GM12875 (cell line): ENCODE measurements around the gene OPTC.

ENCODE experiments used
- H3K4me3 ChIP-seq: one replicate; pipeline ENCODE4 v1.5.1; 2011; ENCODE audit warnings: low read depth, low read length, control low read depth
- TF ChIP-seq, protein P1 (sequence below): IDR thresholded peaks from 2 replicates; pipeline ENCODE4 v1.5.1; 2011; ENCODE audit warnings: low read depth, mild to moderate bottlenecking, control low read depth, inconsistent platforms, low read length, moderate library complexity, borderline replicate concordance; ENCODE audit not compliant: insufficient read depth

Gene OPTC

GRCh38 chr1:203451836-203452784, 41.8 kb upstream of the OPTC start:
- TF ChIP-seq, protein P1, sequence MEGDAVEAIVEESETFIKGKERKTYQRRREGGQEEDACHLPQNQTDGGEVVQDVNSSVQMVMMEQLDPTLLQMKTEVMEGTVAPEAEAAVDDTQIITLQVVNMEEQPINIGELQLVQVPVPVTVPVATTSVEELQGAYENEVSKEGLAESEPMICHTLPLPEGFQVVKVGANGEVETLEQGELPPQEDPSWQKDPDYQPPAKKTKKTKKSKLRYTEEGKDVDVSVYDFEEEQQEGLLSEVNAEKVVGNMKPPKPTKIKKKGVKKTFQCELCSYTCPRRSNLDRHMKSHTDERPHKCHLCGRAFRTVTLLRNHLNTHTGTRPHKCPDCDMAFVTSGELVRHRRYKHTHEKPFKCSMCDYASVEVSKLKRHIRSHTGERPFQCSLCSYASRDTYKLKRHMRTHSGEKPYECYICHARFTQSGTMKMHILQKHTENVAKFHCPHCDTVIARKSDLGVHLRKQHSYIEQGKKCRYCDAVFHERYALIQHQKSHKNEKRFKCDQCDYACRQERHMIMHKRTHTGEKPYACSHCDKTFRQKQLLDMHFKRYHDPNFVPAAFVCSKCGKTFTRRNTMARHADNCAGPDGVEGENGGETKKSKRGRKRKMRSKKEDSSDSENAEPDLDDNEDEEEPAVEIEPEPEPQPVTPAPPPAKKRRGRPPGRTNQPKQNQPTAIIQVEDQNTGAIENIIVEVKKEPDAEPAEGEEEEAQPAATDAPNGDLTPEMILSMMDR = no peak
- H3K4me3 ChIP-seq = no peak overlapping the region

GRCh38 chr1:203453016-203453415, 40.9 kb upstream of the OPTC start:
- no peak overlapping the region for H3K4me3 ChIP-seq
- TF ChIP-seq, protein P1 = no peak

DNA sequence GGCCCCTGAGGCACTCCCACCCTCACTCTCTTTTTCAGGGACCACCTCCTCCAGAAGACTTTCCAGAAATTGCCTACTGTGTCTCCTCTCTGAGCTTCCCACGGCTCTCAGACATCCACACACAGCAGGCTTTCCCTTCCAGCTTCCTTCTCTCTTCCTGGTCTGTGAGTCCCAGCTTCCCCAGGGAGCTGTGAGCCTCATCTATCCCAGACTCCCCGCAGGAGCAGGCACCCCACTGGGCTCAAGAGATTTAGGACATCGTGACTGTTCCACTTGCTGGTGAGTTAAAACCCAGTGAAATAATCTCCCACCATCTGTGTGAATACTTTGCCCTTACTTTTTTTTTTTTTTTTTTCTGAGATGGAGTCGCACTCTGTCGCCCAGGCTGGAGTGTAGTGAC, 40.3 kb upstream of the OPTC start:
- TF ChIP-seq, protein P1 = no peak
- H3K4me3 ChIP-seq = no peak overlapping the region

DNA sequence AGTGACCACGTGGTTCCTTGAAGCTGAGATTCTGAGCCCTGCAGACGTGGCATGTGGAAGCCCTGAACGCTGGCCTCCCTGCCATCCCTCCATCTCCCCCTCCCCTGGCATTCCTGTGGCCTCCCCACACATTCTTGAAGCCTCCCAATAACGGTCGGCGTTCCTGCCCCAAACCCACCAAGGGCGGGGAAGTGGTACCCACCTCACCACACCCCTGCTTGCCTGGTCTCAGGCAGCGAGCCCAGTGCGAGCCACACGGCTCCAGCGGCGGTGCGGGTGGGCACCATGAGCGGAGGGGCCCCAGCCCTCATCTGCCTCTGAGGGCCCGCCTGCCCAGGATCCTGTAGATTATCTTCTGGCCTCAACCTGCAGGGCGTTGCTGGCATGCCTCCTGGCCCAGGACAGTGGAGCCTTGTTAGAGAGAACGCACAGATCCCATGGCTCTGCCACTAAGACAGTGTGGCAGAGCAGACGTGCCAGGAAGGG, 38.9 kb upstream of the OPTC start:
- no peak overlapping the region for H3K4me3 ChIP-seq
- TF ChIP-seq, protein P1 = no peak

- no peak overlapping the region for H3K4me3 ChIP-seq
- TF ChIP-seq, protein P1 = no peak
These were observed 38.2 kb upstream of the OPTC start for GRCh38 chr1:203455706-203456105.

- TF ChIP-seq, protein P1 = no peak
- H3K4me3 ChIP-seq = no peak overlapping the region
These were observed 37.4 kb upstream of the OPTC start for GRCh38 chr1:203456577-203456976.

DNA sequence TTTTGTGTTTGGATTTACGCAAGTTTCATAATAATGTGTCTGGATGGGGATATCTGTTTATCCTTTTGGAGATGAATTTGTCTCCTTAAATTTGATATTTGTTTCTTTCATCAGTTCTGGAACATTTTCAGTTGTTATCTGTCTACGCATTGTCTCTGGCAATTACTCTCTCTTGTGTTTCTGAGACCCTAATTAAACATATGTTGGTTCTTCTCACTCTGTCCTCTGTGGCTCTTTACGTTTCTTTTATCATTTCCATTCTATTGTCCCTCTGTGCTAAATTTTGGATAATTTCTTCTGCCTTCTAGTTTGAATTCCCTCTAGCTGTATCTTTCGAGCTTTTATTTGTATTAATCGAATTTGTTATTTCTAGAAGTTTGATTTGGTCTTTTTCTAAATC, 35.9 kb upstream of the OPTC start:
- H3K4me3 ChIP-seq = no peak overlapping the region
- TF ChIP-seq, protein P1 = no peak
